Panc1 (cell line): ENCODE measurements around the gene GRID1.

Experiments
- POLR2AphosphoS5 ChIP-seq: IDR thresholded peaks from 2 replicates; pipeline ENCODE4 v1.6.1; 2012; ENCODE audit warnings: mild to moderate bottlenecking, low read depth, low read length, moderate library complexity
- TF ChIP-seq, protein P1 (sequence below): fragments of 450-650 bp; IDR thresholded peaks from 2 replicates; pipeline ENCODE4 v1.5.1; 2017; ENCODE audit warnings: mild to moderate bottlenecking
- TF ChIP-seq, protein P2 (sequence below), 2 experiments: IDR thresholded peaks; 2 replicates each; pipeline ENCODE4 v1.6.1; 2011 to 2012; ENCODE audit warnings: low read depth in 2 of 2, control low read depth in 1 of 2, low read length in 1 of 2, mild to moderate bottlenecking in 1 of 2, moderate library complexity in 1 of 2; ENCODE audit not compliant: insufficient read depth in 1 of 2

DNA sequence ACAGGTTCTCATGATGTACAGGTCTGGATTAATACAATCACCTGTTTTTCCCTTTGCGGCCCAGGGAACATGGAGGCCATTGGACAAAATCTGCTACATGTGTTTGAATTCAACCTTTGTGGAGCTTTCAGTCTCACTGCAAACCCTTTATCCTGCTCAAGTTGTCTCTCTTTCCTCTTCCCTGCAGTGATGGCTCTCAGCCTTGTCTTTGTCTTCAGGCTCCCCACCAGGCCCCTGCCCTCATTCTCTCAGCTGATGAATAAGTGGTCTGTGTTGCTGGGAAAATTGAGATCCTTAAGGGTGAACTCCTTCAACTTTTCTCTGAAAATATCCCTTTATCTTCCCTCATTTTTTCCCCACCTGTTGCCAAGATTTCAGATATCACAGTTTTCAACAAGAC is 791.2 kb downstream of the GRID1 start:
- TF ChIP-seq, protein P1, sequence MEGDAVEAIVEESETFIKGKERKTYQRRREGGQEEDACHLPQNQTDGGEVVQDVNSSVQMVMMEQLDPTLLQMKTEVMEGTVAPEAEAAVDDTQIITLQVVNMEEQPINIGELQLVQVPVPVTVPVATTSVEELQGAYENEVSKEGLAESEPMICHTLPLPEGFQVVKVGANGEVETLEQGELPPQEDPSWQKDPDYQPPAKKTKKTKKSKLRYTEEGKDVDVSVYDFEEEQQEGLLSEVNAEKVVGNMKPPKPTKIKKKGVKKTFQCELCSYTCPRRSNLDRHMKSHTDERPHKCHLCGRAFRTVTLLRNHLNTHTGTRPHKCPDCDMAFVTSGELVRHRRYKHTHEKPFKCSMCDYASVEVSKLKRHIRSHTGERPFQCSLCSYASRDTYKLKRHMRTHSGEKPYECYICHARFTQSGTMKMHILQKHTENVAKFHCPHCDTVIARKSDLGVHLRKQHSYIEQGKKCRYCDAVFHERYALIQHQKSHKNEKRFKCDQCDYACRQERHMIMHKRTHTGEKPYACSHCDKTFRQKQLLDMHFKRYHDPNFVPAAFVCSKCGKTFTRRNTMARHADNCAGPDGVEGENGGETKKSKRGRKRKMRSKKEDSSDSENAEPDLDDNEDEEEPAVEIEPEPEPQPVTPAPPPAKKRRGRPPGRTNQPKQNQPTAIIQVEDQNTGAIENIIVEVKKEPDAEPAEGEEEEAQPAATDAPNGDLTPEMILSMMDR, result no peak
- TF ChIP-seq, protein P2, sequence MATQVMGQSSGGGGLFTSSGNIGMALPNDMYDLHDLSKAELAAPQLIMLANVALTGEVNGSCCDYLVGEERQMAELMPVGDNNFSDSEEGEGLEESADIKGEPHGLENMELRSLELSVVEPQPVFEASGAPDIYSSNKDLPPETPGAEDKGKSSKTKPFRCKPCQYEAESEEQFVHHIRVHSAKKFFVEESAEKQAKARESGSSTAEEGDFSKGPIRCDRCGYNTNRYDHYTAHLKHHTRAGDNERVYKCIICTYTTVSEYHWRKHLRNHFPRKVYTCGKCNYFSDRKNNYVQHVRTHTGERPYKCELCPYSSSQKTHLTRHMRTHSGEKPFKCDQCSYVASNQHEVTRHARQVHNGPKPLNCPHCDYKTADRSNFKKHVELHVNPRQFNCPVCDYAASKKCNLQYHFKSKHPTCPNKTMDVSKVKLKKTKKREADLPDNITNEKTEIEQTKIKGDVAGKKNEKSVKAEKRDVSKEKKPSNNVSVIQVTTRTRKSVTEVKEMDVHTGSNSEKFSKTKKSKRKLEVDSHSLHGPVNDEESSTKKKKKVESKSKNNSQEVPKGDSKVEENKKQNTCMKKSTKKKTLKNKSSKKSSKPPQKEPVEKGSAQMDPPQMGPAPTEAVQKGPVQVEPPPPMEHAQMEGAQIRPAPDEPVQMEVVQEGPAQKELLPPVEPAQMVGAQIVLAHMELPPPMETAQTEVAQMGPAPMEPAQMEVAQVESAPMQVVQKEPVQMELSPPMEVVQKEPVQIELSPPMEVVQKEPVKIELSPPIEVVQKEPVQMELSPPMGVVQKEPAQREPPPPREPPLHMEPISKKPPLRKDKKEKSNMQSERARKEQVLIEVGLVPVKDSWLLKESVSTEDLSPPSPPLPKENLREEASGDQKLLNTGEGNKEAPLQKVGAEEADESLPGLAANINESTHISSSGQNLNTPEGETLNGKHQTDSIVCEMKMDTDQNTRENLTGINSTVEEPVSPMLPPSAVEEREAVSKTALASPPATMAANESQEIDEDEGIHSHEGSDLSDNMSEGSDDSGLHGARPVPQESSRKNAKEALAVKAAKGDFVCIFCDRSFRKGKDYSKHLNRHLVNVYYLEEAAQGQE (IDR thresholded peaks at IDR 0.05; ENCODE audit: insufficient read depth in 1 of 2, low read depth in 2 of 2, low read length in 1 of 2), result no peak
- no peak for TF ChIP-seq POLR2AphosphoS5
